ENCODE measurements around the gene C14orf132. TPM values are rescaled to one million over a fixed set of nuclear protein-coding genes. Genes with fewer than 3 reads are reported as not detected.

Gene C14orf132
- total RNA-seq, 4 donors from 2014 or later = 3.5 to 6.4 (median 5.0) TPM

- WGBS, 2 donors (ENCODE audit: low coverage in 1 of 2) = 66 to 79% methylated on average over 6 to 9 of the region's 10 CpGs
- Histone ChIP-seq H3K4me3 (no peak overlapping the region), H3K4me1 (peaks cover 0 to 9% (median 5%) of the 10 kb centered on the region in 4 donors), H3K27ac (no peak overlapping the region), H3K9me3 (no peaks in the 10 kb centered on the region), H3K27me3 (no peaks in the 10 kb centered on the region), H3K36me3 (no peaks in the 10 kb centered on the region)
- intact Hi-C loops (cut with DNase I; ENCODE audit: low total_unique reads) (no loop called here), in situ Hi-C loops (cut with MboI; ENCODE audit: low pct_ligation_motif_present in 1 of 4, low pct_unique_long_range_greater_than_20kb in 1 of 4, low sequenced_read_pairs in 3 of 4) (no loop called here)
- no peak for DNase-seq
- TF ChIP-seq POLR2AphosphoS5 (IDR thresholded peaks at IDR 0.05) (no peak), CTCF (IDR thresholded peaks at IDR 0.05) (no peak), EP300 (IDR thresholded peaks at IDR 0.05; ENCODE audit: low read depth) (no peak), POLR2A (IDR thresholded peaks at IDR 0.05) (no peak)
Measured at GRCh38 chr14:96055753-96056508, 16.8 kb downstream of the C14orf132 start.

- WGBS, 2 donors (ENCODE audit: low coverage in 1 of 2) = 71 to 90% methylated on average over 2 to 7 of the region's 7 CpGs
- in situ Hi-C loops (cut with MboI; ENCODE audit: low pct_ligation_motif_present in 1 of 4, low pct_unique_long_range_greater_than_20kb in 1 of 4, low sequenced_read_pairs in 3 of 4) = no loop called here
Measured at GRCh38 chr14:96056509-96057422, 17.6 kb downstream of the C14orf132 start.

GRCh38 chr14:96057738-96058137 is 18.6 kb downstream of the C14orf132 start:
- no peaks in the 10 kb centered on the region for H3K36me3 ChIP-seq
- TF ChIP-seq CTCF (IDR thresholded peaks at IDR 0.05) (no peak), EP300 (IDR thresholded peaks at IDR 0.05; ENCODE audit: low read depth) (no peak), POLR2A (IDR thresholded peaks at IDR 0.05) (no peak), POLR2AphosphoS5 (IDR thresholded peaks at IDR 0.05) (no peak)
- WGBS, 2 donors (ENCODE audit: low coverage in 1 of 2) = 45 to 76% methylated on average over 2 to 9 of the region's 9 CpGs
- no peak overlapping the region for H3K4me3 ChIP-seq
- in situ Hi-C loops (cut with MboI; ENCODE audit: low pct_ligation_motif_present in 1 of 4, low pct_unique_long_range_greater_than_20kb in 1 of 4, low sequenced_read_pairs in 3 of 4) = no loop called here
- H3K4me1 ChIP-seq = peaks cover 0 to 9% (median 5%) of the 10 kb centered on the region in 4 donors
- intact Hi-C loops (cut with DNase I; ENCODE audit: low total_unique reads) = no loop called here
- no peak overlapping the region for H3K27ac ChIP-seq
- no peak for DNase-seq
- no peaks in the 10 kb centered on the region for H3K9me3 ChIP-seq
- H3K27me3 ChIP-seq = no peaks in the 10 kb centered on the region

More at GRCh38 chr14:96056509-96057422, 17.6 kb downstream of the C14orf132 start:
- Histone ChIP-seq H3K4me3 (no peak overlapping the region), H3K4me1 (peaks cover 0 to 9% (median 5%) of the 10 kb centered on the region in 4 donors), H3K36me3 (no peaks in the 10 kb centered on the region), H3K27ac (no peak overlapping the region), H3K27me3 (no peaks in the 10 kb centered on the region), H3K9me3 (no peaks in the 10 kb centered on the region)
- intact Hi-C loops (cut with DNase I; ENCODE audit: low total_unique reads) = no loop called here
- no peak for DNase-seq
- TF ChIP-seq CTCF (IDR thresholded peaks at IDR 0.05) (no peak), POLR2A (IDR thresholded peaks at IDR 0.05) (no peak), EP300 (IDR thresholded peaks at IDR 0.05; ENCODE audit: low read depth) (no peak)

GRCh38 chr14:96058576-96059200 is 19.5 kb downstream of the C14orf132 start:
- WGBS, 2 donors (ENCODE audit: low coverage in 1 of 2) = 62% methylated on average over 5 of the region's 5 CpGs; no CpG with 5 or more reads in 1 of the 2 donors
- no peaks in the 10 kb centered on the region for H3K36me3 ChIP-seq
- H3K4me3 ChIP-seq = no peak overlapping the region
- in situ Hi-C loops (cut with MboI; ENCODE audit: low pct_ligation_motif_present in 1 of 4, low pct_unique_long_range_greater_than_20kb in 1 of 4, low sequenced_read_pairs in 3 of 4) = no loop called here
- H3K27me3 ChIP-seq = no peaks in the 10 kb centered on the region
- TF ChIP-seq POLR2AphosphoS5 (IDR thresholded peaks at IDR 0.05) = no peak
- TF ChIP-seq EP300 (IDR thresholded peaks at IDR 0.05; ENCODE audit: low read depth) = no peak
- no peak for TF ChIP-seq CTCF (IDR thresholded peaks at IDR 0.05)
- TF ChIP-seq POLR2A (IDR thresholded peaks at IDR 0.05) = no peak
- no peaks in the 10 kb centered on the region for H3K9me3 ChIP-seq
- peaks cover 0 to 5% (median 3%) of the 10 kb centered on the region in 4 donors for H3K4me1 ChIP-seq
- no peak overlapping the region for H3K27ac ChIP-seq
- DNase-seq = no peak
- intact Hi-C loops (cut with DNase I; ENCODE audit: low total_unique reads) = no loop called here

Data from transverse colon (tissue), 4 donors.